ENCODE data around the gene MYL3. TPM values are rescaled to one million over a fixed set of nuclear protein-coding genes. Genes with fewer than 3 reads are reported as not detected.

Gene MYL3
- polyA plus RNA-seq, 1 of the 3 experiments (the other 2 are of a cell fraction), result not detected

DNA sequence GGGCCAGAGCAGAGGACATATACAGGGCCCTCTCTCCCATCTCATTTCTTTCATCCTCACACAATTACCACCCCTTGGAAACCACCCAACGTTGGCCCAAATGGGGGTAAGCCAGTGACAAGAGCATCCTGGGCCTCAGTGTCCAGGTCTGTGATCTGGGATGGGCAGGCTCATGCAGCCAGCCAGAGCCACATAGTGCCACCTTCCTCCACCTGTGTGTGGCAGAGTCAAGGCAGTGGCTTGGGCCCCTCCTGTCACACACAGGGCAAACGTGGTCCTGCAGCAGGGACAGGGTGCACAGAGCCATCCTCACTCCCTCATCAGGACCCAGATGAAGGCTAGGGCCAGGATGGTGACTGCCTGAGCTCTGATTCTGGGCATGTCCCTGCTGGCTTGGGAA is 2.3 kb upstream of the MYL3 start:
- Histone ChIP-seq H3K9me3 (no peaks in the 10 kb centered on the region), H4K20me1 (ENCODE audit: insufficient read depth) (no peaks in the 10 kb centered on the region)

DNA sequence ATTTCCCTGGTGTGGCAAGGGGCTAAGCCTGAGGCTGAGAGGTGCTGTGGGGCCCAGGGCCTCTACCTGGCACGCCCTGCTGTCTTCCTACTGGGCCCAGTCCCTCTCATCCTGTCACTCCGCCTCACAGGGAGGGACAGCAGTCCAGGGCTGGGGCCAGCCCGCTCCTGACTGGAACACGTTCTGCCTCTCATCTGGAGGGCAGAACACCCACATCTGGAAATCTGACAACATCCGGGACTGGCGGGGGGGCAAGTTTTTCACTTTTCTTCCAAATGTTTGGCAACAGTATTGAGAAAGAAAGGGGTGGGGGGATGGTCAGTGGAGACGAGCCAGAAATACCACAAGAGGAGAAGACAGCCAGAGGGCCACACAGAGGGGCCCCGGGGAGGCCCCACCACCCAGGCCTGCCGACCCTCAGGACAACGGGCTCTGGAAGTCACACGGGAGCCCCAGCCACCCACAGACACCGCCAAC is 1.8 kb upstream of the MYL3 start:
- no peaks in the 10 kb centered on the region for H3K36me3 ChIP-seq (replicated peaks in 1 of 2; ENCODE audit: control insufficient read depth in 1 of 2, insufficient read depth in 2 of 2, low read length in 1 of 2)
- H3K4me3 ChIP-seq (ENCODE audit: low read depth in 2 of 2, low read length in 1 of 2), result no peak overlapping the region
- no peaks in the 10 kb centered on the region for H3K27me3 ChIP-seq (ENCODE audit: insufficient read depth)
- 38% methylated on average over 10 of the region's 12 CpGs for WGBS (ENCODE audit: low lambda C conversion rate)
- POLR2A ChIA-PET, result interaction anchor here (0.6 to 1.1 kb wide), 3 partner anchors 20 to 463 kb away, joined by 3 to 6 read pairs (median 4); no protein-coding TSS in a partner anchor
- no peaks in the 10 kb centered on the region for H3K79me2 ChIP-seq (ENCODE audit: insufficient read depth)
- H3K4me2 ChIP-seq, result no peak overlapping the region
- H3F3A ChIP-seq (replicated peaks; ENCODE audit: insufficient read depth), result no peaks in the 10 kb centered on the region
- CTCF ChIA-PET, result interaction anchor here (0.7 to 16.8 kb wide), 17 partner anchors 11 to 376 kb away, joined by 3 to 480 read pairs (median 14); partner anchors contain the start of gene PTH1R
- H3K4me1 ChIP-seq (ENCODE audit: control insufficient read depth in 1 of 2, insufficient read depth in 2 of 2, low read depth in 1 of 2, low read length in 1 of 2), result peaks cover 0 to 40% of the 10 kb centered on the region in 2 experiments; a peak in 1 of 4 replicates
- H3K27ac ChIP-seq (ENCODE audit: low read depth in 2 of 2, low read length in 1 of 2), result no peak overlapping the region; a peak in 1 of 4 replicates
- H3K9me2 ChIP-seq, result no peaks in the 10 kb centered on the region
- H2AFZ ChIP-seq (ENCODE audit: low read depth), result no peak overlapping the region
- no peaks in the 10 kb centered on the region for H4K20me1 ChIP-seq (ENCODE audit: insufficient read depth)
- peak; percentile 68 for DNase-seq
- no peak overlapping the region for H3K9ac ChIP-seq
- TF ChIP-seq MXI1 (IDR thresholded peaks at IDR 0.05; ENCODE audit: low read depth, low read length) (peak; percentile 47; the same call in 1 of the 2 replicates), CHD2 (IDR thresholded peaks at IDR 0.05; ENCODE audit: low read length, partially characterized antibody) (peak; percentile 42), RFX5 (IDR thresholded peaks at IDR 0.05; ENCODE audit: low read length) (no peak), EP300 (IDR thresholded peaks at IDR 0.05; ENCODE audit: borderline replicate concordance in 1 of 2, low read depth in 1 of 2, low read length in 1 of 2) (peak in 1 of 2 experiments; percentile 44; a peak in 1 of 4 replicates)
- H3K9me3 ChIP-seq, result no peaks in the 10 kb centered on the region

More for the DNA sequence above, 2.3 kb upstream of the MYL3 start:
- H3F3A ChIP-seq (replicated peaks; ENCODE audit: insufficient read depth), result no peaks in the 10 kb centered on the region
- H3K79me2 ChIP-seq (ENCODE audit: insufficient read depth), result no peaks in the 10 kb centered on the region
- H3K27me3 ChIP-seq (ENCODE audit: insufficient read depth), result no peaks in the 10 kb centered on the region
- no peak overlapping the region for H3K4me3 ChIP-seq (ENCODE audit: low read depth in 2 of 2, low read length in 1 of 2)
- no peak overlapping the region for H3K27ac ChIP-seq (ENCODE audit: low read depth in 2 of 2, low read length in 1 of 2)
- H3K36me3 ChIP-seq (replicated peaks in 1 of 2; ENCODE audit: control insufficient read depth in 1 of 2, insufficient read depth in 2 of 2, low read length in 1 of 2), result no peaks in the 10 kb centered on the region
- no peak overlapping the region for H3K9ac ChIP-seq
- no peak overlapping the region for H3K4me2 ChIP-seq
- 0% methylated on average over 1 of the region's 2 CpGs for WGBS (ENCODE audit: low lambda C conversion rate)
- POLR2A ChIA-PET, result no interaction called here
- CTCF ChIA-PET, result interaction anchor here (0.6 to 16.8 kb wide), 14 partner anchors 13 to 391 kb away, joined by 3 to 480 read pairs (median 12); partner anchors contain the start of gene PTH1R
- DNase-seq, result no peak
- TF ChIP-seq YY1 (IDR thresholded peaks at IDR 0.05; ENCODE audit: low read depth) (no peak), RCOR1 (IDR thresholded peaks at IDR 0.05; ENCODE audit: low read length) (no peak), FOXM1 (IDR thresholded peaks at IDR 0.05; ENCODE audit: low read depth) (no peak), GATA2 (CRISPR knock-in tag; IDR thresholded peaks at IDR 0.05) (no peak), EP300 (IDR thresholded peaks at IDR 0.05; ENCODE audit: borderline replicate concordance in 1 of 2, low read depth in 1 of 2, low read length in 1 of 2) (no peak), NFIC (IDR thresholded peaks at IDR 0.05; ENCODE audit: borderline replicate concordance) (no peak), NRF1 (IDR thresholded peaks at IDR 0.05; ENCODE audit: low read depth, low read length) (no peak), TAF1 (IDR thresholded peaks at IDR 0.05; ENCODE audit: borderline replicate concordance, low read depth, low read length) (no peak), EZH2phosphoT487 (IDR thresholded peaks at IDR 0.05; ENCODE audit: borderline replicate concordance, low read depth) (no peak), RXRA (IDR thresholded peaks at IDR 0.05; ENCODE audit: borderline replicate concordance, low read depth) (no peak)
- TF ChIP-seq, protein P1, sequence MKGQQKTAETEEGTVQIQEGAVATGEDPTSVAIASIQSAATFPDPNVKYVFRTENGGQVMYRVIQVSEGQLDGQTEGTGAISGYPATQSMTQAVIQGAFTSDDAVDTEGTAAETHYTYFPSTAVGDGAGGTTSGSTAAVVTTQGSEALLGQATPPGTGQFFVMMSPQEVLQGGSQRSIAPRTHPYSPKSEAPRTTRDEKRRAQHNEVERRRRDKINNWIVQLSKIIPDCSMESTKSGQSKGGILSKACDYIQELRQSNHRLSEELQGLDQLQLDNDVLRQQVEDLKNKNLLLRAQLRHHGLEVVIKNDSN (IDR thresholded peaks at IDR 0.05; ENCODE audit: borderline replicate concordance, low read depth), result no peak
- H2AFZ ChIP-seq (ENCODE audit: low read depth), result no peak overlapping the region
- no peaks in the 10 kb centered on the region for H3K9me2 ChIP-seq
- peaks cover 0 to 40% of the 10 kb centered on the region in 2 experiments; a peak in 1 of 4 replicates for H3K4me1 ChIP-seq (ENCODE audit: control insufficient read depth in 1 of 2, insufficient read depth in 2 of 2, low read depth in 1 of 2, low read length in 1 of 2)

Data from SK-N-SH (cell line).